ENCODE measurements around the gene TGIF2. TPM values are rescaled to one million over a fixed set of nuclear protein-coding genes. Genes with fewer than 3 reads are reported as not detected.
A peak's percentile ranks its signal among the peaks of the same experiment; 100 is the strongest.

The TGIF2 gene
- total and polyA plus RNA-seq, 2 of the 13 experiments (the other 11 are each of a cell fraction or from before 2014, with no cell fraction given): 41.3 to 53.9 TPM

- BruUV-seq (replicated peaks): no TSS peak
- in situ Hi-C loops (cut with HindIII; ENCODE audit: extremely low pct_ligation_motif_present, low pct_unique_long_range_greater_than_20kb) (no loop called here), intact Hi-C loops (cut with micrococcal nuclease; ENCODE audit: unreplicated experiment) (no loop called here)
- no peak for DNase-seq (ENCODE audit: low spot score)
- Histone ChIP-seq H3K9me3 (ENCODE audit: low read length) (no peaks in the 10 kb centered on the region), H3K4me2 (ENCODE audit: low read depth, low read length) (no peak overlapping the region), H3K27ac (ENCODE audit: extremely low read length, insufficient read depth, low read length) (no peak overlapping the region), H3K4me1 (ENCODE audit: insufficient read depth, low read length) (peaks cover 37% of the 10 kb centered on the region), H3K9ac (ENCODE audit: insufficient read depth, low read depth, low read length) (no peak overlapping the region), H4K20me1 (ENCODE audit: insufficient read depth, low read length) (no peaks in the 10 kb centered on the region), H3K27me3 (ENCODE audit: control insufficient read depth in 1 of 2, insufficient read depth in 2 of 2, low read length in 2 of 2) (no peaks in the 10 kb centered on the region), H3K36me3 (replicated peaks in 1 of 2; ENCODE audit: control insufficient read depth in 1 of 2, insufficient read depth in 2 of 2, low read length in 2 of 2) (no peaks in the 10 kb centered on the region), H2AFZ (ENCODE audit: low read length) (no peak overlapping the region), H3K79me2 (ENCODE audit: insufficient read depth, low read length) (no peaks in the 10 kb centered on the region), H3K4me3 (replicated peaks in 1 of 3; ENCODE audit: insufficient read depth in 1 of 3, low read depth in 2 of 3, low read length in 3 of 3) (no peak overlapping the region)
- FAIRE-seq: no peak
- POLR2A ChIA-PET: interaction anchor here (5.5 kb wide), 1 partner anchor 23 kb away, joined by 54 read pairs; the partner anchor contains the start of gene RAB5IF
- 85% methylated on average over 15 of the region's 15 CpGs for WGBS (ENCODE audit: low lambda C conversion rate)
- ATAC-seq: no peak
- CTCF ChIA-PET (ENCODE audit: low intra/inter-chr PET ratio, low total read pairs): no interaction called here
- TF ChIP-seq JUNB (CRISPR knock-in tag; IDR thresholded peaks at IDR 0.05; ENCODE audit: borderline replicate concordance) (no peak), ZNF629 (CRISPR knock-in tag; conservative IDR thresholded peaks at IDR 0.05) (peak; percentile 49; the same call in 1 of the 2 replicates), HOXD1 (CRISPR knock-in tag; IDR thresholded peaks at IDR 0.05) (no peak), ZNF562 (CRISPR knock-in tag; IDR thresholded peaks at IDR 0.05; ENCODE audit: borderline replicate concordance) (no peak), PPARG (CRISPR knock-in tag; conservative IDR thresholded peaks at IDR 0.05) (no peak), ZFP36L2 (CRISPR knock-in tag; IDR thresholded peaks at IDR 0.05) (no peak), ETV6 (CRISPR knock-in tag; conservative IDR thresholded peaks at IDR 0.05) (no peak), ZNF891 (CRISPR knock-in tag; IDR thresholded peaks at IDR 0.05) (0 out of 2 replicates have a peak, but pooled peaks have one; percentile 29)
- TF ChIP-seq, protein P1, sequence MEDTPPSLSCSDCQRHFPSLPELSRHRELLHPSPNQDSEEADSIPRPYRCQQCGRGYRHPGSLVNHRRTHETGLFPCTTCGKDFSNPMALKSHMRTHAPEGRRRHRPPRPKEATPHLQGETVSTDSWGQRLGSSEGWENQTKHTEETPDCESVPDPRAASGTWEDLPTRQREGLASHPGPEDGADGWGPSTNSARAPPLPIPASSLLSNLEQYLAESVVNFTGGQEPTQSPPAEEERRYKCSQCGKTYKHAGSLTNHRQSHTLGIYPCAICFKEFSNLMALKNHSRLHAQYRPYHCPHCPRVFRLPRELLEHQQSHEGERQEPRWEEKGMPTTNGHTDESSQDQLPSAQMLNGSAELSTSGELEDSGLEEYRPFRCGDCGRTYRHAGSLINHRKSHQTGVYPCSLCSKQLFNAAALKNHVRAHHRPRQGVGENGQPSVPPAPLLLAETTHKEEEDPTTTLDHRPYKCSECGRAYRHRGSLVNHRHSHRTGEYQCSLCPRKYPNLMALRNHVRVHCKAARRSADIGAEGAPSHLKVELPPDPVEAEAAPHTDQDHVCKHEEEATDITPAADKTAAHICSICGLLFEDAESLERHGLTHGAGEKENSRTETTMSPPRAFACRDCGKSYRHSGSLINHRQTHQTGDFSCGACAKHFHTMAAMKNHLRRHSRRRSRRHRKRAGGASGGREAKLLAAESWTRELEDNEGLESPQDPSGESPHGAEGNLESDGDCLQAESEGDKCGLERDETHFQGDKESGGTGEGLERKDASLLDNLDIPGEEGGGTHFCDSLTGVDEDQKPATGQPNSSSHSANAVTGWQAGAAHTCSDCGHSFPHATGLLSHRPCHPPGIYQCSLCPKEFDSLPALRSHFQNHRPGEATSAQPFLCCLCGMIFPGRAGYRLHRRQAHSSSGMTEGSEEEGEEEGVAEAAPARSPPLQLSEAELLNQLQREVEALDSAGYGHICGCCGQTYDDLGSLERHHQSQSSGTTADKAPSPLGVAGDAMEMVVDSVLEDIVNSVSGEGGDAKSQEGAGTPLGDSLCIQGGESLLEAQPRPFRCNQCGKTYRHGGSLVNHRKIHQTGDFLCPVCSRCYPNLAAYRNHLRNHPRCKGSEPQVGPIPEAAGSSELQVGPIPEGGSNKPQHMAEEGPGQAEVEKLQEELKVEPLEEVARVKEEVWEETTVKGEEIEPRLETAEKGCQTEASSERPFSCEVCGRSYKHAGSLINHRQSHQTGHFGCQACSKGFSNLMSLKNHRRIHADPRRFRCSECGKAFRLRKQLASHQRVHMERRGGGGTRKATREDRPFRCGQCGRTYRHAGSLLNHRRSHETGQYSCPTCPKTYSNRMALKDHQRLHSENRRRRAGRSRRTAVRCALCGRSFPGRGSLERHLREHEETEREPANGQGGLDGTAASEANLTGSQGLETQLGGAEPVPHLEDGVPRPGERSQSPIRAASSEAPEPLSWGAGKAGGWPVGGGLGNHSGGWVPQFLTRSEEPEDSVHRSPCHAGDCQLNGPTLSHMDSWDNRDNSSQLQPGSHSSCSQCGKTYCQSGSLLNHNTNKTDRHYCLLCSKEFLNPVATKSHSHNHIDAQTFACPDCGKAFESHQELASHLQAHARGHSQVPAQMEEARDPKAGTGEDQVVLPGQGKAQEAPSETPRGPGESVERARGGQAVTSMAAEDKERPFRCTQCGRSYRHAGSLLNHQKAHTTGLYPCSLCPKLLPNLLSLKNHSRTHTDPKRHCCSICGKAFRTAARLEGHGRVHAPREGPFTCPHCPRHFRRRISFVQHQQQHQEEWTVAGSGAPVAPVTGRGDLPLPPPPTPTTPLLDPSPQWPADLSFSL (CRISPR knock-in tag; IDR thresholded peaks at IDR 0.05): peak; percentile 17; the same call in 1 of the 2 replicates
- TF ChIP-seq, protein P2, sequence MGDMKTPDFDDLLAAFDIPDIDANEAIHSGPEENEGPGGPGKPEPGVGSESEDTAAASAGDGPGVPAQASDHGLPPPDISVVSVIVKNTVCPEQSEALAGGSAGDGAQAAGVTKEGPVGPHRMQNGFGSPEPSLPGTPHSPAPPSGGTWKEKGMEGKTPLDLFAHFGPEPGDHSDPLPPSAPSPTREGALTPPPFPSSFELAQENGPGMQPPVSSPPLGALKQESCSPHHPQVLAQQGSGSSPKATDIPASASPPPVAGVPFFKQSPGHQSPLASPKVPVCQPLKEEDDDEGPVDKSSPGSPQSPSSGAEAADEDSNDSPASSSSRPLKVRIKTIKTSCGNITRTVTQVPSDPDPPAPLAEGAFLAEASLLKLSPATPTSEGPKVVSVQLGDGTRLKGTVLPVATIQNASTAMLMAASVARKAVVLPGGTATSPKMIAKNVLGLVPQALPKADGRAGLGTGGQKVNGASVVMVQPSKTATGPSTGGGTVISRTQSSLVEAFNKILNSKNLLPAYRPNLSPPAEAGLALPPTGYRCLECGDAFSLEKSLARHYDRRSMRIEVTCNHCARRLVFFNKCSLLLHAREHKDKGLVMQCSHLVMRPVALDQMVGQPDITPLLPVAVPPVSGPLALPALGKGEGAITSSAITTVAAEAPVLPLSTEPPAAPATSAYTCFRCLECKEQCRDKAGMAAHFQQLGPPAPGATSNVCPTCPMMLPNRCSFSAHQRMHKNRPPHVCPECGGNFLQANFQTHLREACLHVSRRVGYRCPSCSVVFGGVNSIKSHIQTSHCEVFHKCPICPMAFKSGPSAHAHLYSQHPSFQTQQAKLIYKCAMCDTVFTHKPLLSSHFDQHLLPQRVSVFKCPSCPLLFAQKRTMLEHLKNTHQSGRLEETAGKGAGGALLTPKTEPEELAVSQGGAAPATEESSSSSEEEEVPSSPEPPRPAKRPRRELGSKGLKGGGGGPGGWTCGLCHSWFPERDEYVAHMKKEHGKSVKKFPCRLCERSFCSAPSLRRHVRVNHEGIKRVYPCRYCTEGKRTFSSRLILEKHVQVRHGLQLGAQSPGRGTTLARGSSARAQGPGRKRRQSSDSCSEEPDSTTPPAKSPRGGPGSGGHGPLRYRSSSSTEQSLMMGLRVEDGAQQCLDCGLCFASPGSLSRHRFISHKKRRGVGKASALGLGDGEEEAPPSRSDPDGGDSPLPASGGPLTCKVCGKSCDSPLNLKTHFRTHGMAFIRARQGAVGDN (CRISPR knock-in tag; IDR thresholded peaks at IDR 0.05): peak; percentile 15; the same call in 1 of the 2 replicates
These were observed 56.6 kb downstream of the TGIF2 start for GRCh38 chr20:36629719-36630681.
